OCI-LY3 (cell line): ENCODE measurements around the gene DCTN3.

Experiments used
- H2AFZ ChIP-seq: fragments of 200-600, 300-600 bp; shearing (Covaris generic); 2 replicates; pipeline ENCODE4 v1.6.0; 2014; ENCODE audit warnings: antibody characterized with exemption, low read depth, low read length
- H3K27ac ChIP-seq: fragments of 200-600, 300-600 bp; sonication (generic); 2 replicates; pipeline ENCODE4 v1.5.1; 2014; ENCODE audit warnings: mild to moderate bottlenecking, low read length, moderate library complexity, mixed read lengths
- H3K27me3 ChIP-seq: fragments of 200-600, 300-600 bp; sonication (generic); 2 replicates; pipeline ENCODE4 v1.6.1; 2014; ENCODE audit warnings: low read depth, low read length, mixed read lengths
- H3K36me3 ChIP-seq: fragments of 200-600, 300-600 bp; sonication (generic); replicated peaks from 2 replicates; pipeline ENCODE3; 2014; ENCODE audit warnings: low read depth, low read length, mixed read lengths
- H3K4me1 ChIP-seq: fragments of 300-600, 200-600 bp; sonication (generic); 2 replicates; pipeline ENCODE4 v1.6.1; 2014; ENCODE audit warnings: low read length, mixed read lengths
- H3K4me2 ChIP-seq: fragments of 200-600, 300-600 bp; sonication (generic); 2 replicates; pipeline ENCODE4 v1.6.1; 2014; ENCODE audit warnings: low read length, mixed read lengths
- H3K4me3 ChIP-seq: fragments of 300-600, 200-600 bp; sonication (generic); 2 replicates; pipeline ENCODE4 v1.5.1; 2014; ENCODE audit warnings: antibody characterized with exemption, mild to moderate bottlenecking, low read length, moderate library complexity
- H3K79me2 ChIP-seq: fragments of 300-600, 200-600 bp; shearing (Covaris generic); 2 replicates; pipeline ENCODE4 v1.6.1; 2014; ENCODE audit warnings: mild to moderate bottlenecking, low read length, mixed read lengths
- H3K9ac ChIP-seq: fragments of 300-600, 200-600 bp; shearing (Covaris generic); 2 replicates; pipeline ENCODE4 v1.6.0; 2014; ENCODE audit warnings: mild to moderate bottlenecking, low read length, moderate library complexity
- H3K9me3 ChIP-seq: fragments of 200-600, 300-600 bp; shearing (Covaris generic); 2 replicates; pipeline ENCODE4 v1.6.1; 2014; ENCODE audit warnings: low read length, mixed read lengths; ENCODE audit not compliant: insufficient read depth
- H4K20me1 ChIP-seq: fragments of 200-600, 300-600 bp; sonication (generic); 2 replicates; pipeline ENCODE4 v1.6.1; 2016; ENCODE audit warnings: low read length, mixed read lengths; ENCODE audit not compliant: insufficient read depth
- EZH2phosphoT487 ChIP-seq: fragments of 200-600 bp; shearing (Covaris generic); IDR thresholded peaks from 2 replicates; pipeline ENCODE4 v1.6.1; 2018; ENCODE audit warnings: antibody characterized with exemption, mixed run types, low read depth
- TF ChIP-seq, protein P1 (sequence below): fragments of 200-600, 300-600 bp; sonication (generic); IDR thresholded peaks from 2 replicates; pipeline ENCODE4 v1.5.1; 2014; ENCODE audit warnings: antibody characterized with exemption, low read length, low read depth

The DCTN3 gene

DNA sequence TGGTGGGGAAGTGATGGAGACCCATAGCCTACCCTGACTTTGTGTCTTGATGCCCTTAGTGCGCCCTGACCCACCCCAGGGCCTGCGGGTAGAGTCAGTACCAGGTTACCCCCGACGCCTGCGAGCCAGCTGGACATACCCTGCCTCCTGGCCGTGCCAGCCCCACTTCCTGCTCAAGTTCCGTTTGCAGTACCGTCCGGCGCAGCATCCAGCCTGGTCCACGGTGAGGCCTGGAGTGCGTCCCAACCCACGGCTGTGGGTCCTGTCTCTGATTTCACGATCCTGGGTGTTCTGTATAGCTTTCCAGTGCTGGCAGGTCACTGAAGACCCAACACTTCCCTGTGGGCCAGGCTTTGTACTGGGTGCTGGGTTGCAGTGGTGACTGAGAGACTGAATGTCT is 38.2 kb upstream of the DCTN3 start:
- Histone ChIP-seq H3K79me2 (no peaks in the 10 kb centered on the region), H2AFZ (no peak overlapping the region), H3K27ac (no peak overlapping the region), H3K4me3 (no peak overlapping the region), H3K27me3 (no peaks in the 10 kb centered on the region), H3K4me2 (no peak overlapping the region), H3K36me3 (no peaks in the 10 kb centered on the region), H3K9ac (no peak overlapping the region), H4K20me1 (no peaks in the 10 kb centered on the region), H3K4me1 (peaks cover 19% of the 10 kb centered on the region), H3K9me3 (no peaks in the 10 kb centered on the region)
- no peak for TF ChIP-seq EZH2phosphoT487
- TF ChIP-seq, protein P1, sequence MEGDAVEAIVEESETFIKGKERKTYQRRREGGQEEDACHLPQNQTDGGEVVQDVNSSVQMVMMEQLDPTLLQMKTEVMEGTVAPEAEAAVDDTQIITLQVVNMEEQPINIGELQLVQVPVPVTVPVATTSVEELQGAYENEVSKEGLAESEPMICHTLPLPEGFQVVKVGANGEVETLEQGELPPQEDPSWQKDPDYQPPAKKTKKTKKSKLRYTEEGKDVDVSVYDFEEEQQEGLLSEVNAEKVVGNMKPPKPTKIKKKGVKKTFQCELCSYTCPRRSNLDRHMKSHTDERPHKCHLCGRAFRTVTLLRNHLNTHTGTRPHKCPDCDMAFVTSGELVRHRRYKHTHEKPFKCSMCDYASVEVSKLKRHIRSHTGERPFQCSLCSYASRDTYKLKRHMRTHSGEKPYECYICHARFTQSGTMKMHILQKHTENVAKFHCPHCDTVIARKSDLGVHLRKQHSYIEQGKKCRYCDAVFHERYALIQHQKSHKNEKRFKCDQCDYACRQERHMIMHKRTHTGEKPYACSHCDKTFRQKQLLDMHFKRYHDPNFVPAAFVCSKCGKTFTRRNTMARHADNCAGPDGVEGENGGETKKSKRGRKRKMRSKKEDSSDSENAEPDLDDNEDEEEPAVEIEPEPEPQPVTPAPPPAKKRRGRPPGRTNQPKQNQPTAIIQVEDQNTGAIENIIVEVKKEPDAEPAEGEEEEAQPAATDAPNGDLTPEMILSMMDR = no peak

DNA sequence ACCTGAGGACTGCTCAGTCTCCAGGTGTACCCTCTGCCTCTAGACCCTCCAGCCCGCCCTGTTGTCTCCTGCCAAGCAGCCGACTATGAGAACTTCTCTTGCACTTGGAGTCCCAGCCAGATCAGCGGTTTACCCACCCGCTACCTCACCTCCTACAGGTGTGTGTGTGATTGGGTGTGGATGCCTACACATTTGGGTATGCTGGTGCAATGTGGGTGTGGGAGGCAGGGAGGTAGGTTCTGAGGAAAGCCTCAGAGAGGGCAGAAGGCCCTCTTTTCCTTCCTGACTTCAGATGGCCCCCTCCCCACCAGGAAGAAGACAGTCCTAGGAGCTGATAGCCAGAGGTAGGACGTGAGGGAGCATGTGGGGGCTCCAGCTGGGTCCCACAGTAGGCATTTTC is 36.7 kb upstream of the DCTN3 start:
- Histone ChIP-seq H3K4me3 (no peak overlapping the region), H3K9ac (no peak overlapping the region), H3K4me1 (peaks cover 19% of the 10 kb centered on the region), H3K27me3 (no peaks in the 10 kb centered on the region), H3K9me3 (no peaks in the 10 kb centered on the region), H3K36me3 (no peaks in the 10 kb centered on the region), H3K79me2 (no peaks in the 10 kb centered on the region), H3K4me2 (no peak overlapping the region), H3K27ac (no peak overlapping the region), H4K20me1 (no peaks in the 10 kb centered on the region), H2AFZ (no peak overlapping the region)
- no peak for TF ChIP-seq EZH2phosphoT487
- TF ChIP-seq, protein P1 = no peak

DNA sequence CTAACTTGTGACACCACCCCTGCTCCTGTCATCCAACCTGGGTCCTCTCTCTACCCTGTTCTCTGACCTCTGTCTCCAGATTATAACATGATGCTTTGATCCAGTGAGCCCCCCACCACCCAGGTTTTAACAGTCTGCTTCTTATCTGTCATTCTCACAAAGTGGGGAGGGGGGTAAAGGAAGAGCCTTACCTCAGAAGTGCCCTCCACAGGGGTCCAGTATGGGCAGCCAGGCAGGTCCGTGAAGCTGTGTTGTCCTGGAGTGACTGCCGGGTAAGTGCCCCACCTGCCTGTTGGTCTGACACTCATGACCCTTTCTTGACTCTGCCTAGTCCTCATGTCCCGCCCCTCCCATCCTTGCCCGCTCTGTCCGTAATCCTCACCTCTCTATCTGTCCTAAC is 35.1 kb upstream of the DCTN3 start:
- no peaks in the 10 kb centered on the region for H3K36me3 ChIP-seq
- no peak overlapping the region for H3K4me2 ChIP-seq
- H3K4me1 ChIP-seq = peaks cover 19% of the 10 kb centered on the region
- H3K27me3 ChIP-seq = no peaks in the 10 kb centered on the region
- no peaks in the 10 kb centered on the region for H3K9me3 ChIP-seq
- H4K20me1 ChIP-seq = no peaks in the 10 kb centered on the region
- H3K4me3 ChIP-seq = no peak overlapping the region
- H3K27ac ChIP-seq = no peak overlapping the region
- H3K9ac ChIP-seq = no peak overlapping the region
- TF ChIP-seq, protein P1 = no peak
- TF ChIP-seq EZH2phosphoT487 = no peak
- no peak overlapping the region for H2AFZ ChIP-seq
- H3K79me2 ChIP-seq = no peaks in the 10 kb centered on the region

DNA sequence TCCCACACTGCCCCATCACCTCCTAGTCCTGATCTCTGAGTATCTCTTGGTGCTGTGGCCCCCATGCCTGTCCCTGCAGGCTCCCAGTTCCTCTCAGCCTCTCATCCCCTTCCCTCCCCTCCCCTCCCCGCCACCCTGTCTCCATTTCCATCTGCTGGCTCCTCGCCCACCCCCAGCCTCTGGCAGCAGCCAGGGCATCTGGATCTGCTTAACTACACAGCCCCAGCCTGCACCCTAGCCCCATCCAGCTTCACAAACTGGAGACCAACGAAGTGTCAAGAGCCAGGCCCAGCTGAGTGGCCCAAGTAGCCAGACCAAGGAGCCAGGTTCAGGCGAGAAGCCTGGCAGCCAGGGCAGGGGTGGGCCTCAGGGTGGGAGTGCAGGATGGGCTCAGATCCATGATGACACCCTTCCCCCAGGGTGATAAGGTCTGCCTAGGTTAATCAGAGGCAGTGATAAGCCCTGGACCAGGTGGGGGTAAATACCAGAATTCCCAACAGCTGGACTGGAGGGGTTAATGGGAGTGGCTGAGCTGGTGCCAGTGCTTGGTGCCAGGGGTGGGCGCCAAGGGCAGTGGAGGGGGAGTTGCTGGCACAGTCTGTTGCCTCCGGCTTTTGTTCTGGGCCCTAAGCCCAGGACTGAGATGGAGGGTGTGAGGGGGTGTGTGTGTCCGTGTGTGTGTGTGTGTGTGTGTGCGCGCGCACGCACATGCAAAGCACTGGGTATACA is 34.2 kb upstream of the DCTN3 start:
- peaks cover 2% of the 10 kb centered on the region for H3K36me3 ChIP-seq
- peaks cover 12% of the 10 kb centered on the region for H3K4me1 ChIP-seq
- H3K27ac ChIP-seq = no peak overlapping the region
- H3K9me3 ChIP-seq = no peaks in the 10 kb centered on the region
- no peak for TF ChIP-seq EZH2phosphoT487
- TF ChIP-seq, protein P1 = no peak
- no peaks in the 10 kb centered on the region for H4K20me1 ChIP-seq
- no peak overlapping the region for H3K4me3 ChIP-seq
- no peak overlapping the region for H3K9ac ChIP-seq
- no peaks in the 10 kb centered on the region for H3K27me3 ChIP-seq
- H3K4me2 ChIP-seq = no peak overlapping the region
- H3K79me2 ChIP-seq = no peaks in the 10 kb centered on the region
- H2AFZ ChIP-seq = no peak overlapping the region
